ENCODE measurements around the gene CAVIN2. TPM values are rescaled to one million over a fixed set of nuclear protein-coding genes. Genes with fewer than 3 reads are reported as not detected.
A peak's percentile ranks its signal among the peaks of the same experiment; 100 is the strongest.

Gene CAVIN2, protein sequence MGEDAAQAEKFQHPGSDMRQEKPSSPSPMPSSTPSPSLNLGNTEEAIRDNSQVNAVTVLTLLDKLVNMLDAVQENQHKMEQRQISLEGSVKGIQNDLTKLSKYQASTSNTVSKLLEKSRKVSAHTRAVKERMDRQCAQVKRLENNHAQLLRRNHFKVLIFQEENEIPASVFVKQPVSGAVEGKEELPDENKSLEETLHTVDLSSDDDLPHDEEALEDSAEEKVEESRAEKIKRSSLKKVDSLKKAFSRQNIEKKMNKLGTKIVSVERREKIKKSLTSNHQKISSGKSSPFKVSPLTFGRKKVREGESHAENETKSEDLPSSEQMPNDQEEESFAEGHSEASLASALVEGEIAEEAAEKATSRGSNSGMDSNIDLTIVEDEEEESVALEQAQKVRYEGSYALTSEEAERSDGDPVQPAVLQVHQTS
- total RNA-seq = 10 to 100 TPM; 30.7 to 71.4 (median 31.3) TPM

DNA sequence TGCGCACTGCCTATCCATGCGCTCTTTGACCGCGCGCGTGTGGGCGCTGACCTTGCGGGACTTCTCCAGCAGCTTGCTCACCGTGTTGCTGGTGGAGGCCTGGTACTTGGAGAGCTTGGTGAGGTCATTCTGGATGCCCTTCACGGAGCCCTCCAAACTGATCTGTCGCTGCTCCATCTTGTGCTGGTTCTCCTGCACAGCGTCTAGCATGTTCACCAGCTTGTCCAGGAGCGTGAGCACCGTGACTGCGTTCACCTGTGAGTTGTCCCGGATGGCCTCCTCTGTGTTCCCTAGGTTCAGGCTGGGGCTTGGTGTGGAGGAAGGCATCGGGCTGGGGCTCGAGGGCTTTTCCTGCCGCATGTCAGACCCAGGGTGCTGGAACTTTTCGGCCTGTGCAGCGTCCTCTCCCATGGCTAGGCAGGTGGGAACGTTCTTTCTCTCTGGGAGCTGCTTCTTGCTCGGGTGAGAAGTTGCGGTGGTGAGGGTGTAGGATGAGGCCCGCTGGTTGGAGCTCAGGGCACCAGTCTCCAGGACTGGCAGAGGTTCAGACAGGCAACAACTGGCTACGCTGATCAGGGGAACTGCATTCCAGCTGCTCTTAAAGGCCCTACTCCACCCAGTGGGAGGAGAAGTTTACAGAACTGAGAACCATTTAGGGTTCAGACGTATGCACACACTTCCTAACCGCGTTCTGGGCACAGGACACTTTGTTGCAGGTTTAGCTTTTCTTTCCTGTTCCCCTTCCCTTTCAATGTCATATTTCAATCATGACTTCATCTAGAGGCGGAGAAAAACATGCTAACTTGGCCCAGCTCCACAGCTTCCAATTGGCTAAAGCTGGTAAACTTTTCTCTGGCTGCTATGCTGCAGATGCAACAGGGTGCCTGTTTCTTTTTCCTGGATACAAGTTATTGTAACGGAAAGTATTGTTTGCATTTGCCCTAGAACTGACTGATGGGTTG, at the start of gene CAVIN2:
TSS of gene CAVIN2 (minus strand) at position 574 of the 962 bp plus-strand sequence. CDS start at position 411, 163 bp downstream.
- Histone ChIP-seq H3K4me3 (peak within 1 kb of the TSS; percentile 45 to 66 (median 45)), H3K36me3 (no peaks in the 10 kb centered on the region), H3K4me1 (no peaks in the 10 kb centered on the region), H3K27ac (peak within 1 kb of the TSS; percentile 59 to 88), H3K9me3 (no peaks in the 10 kb centered on the region), H3K27me3 (no peaks in the 10 kb centered on the region)
- intact Hi-C loops (cut with DNase I; ENCODE audit: low total_unique reads) = no loop called here
- peak in 1 of 2 donors; percentile 49 for DNase-seq (ENCODE audit: low spot score in 2 of 2)
- TF ChIP-seq POLR2AphosphoS5 (IDR thresholded peaks at IDR 0.05) = peak in 2 of 3 donors; percentile 45 to 69
- TF ChIP-seq POLR2A (IDR thresholded peaks at IDR 0.05) = no peak
- TF ChIP-seq CTCF (IDR thresholded peaks at IDR 0.05) = no peak

GRCh38 chr2:191895743-191896142, 48.9 kb upstream of the CAVIN2 start:
- no peak for DNase-seq (ENCODE audit: low spot score in 2 of 2)
- Histone ChIP-seq H3K27ac (no peak overlapping the region), H3K9me3 (no peaks in the 10 kb centered on the region), H3K36me3 (no peaks in the 10 kb centered on the region), H3K27me3 (no peaks in the 10 kb centered on the region), H3K4me3 (no peak overlapping the region), H3K4me1 (no peaks in the 10 kb centered on the region)
- TF ChIP-seq CTCF (IDR thresholded peaks at IDR 0.05) (no peak), POLR2AphosphoS5 (IDR thresholded peaks at IDR 0.05) (no peak), POLR2A (IDR thresholded peaks at IDR 0.05) (no peak)
- intact Hi-C loops (cut with DNase I; ENCODE audit: low total_unique reads) = no loop called here

DNA sequence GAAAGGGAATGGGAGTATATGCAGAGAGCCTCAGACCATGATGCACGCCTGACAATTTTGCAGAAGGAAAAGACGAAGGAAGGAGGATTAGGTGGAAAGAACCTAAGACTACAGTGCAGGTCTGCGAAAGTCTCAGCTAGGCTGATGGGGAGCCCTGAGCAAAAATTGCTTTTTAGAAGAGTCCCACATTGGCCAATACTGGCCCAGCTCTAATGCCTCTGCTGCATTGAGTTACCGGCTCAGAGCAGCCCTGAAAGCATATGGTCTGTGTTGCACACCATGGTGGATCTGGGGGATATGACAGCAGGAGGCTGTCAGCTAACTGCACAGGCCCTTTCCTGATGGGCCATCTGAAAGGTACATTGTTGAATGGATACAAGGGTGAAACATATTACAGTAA, 48.3 kb upstream of the CAVIN2 start:
- intact Hi-C loops (cut with DNase I; ENCODE audit: low total_unique reads) = no loop called here
- Histone ChIP-seq H3K9me3 (no peaks in the 10 kb centered on the region), H3K4me1 (no peaks in the 10 kb centered on the region), H3K4me3 (no peak overlapping the region), H3K36me3 (no peaks in the 10 kb centered on the region), H3K27me3 (no peaks in the 10 kb centered on the region), H3K27ac (no peak overlapping the region)
- TF ChIP-seq POLR2A (IDR thresholded peaks at IDR 0.05) (no peak), CTCF (IDR thresholded peaks at IDR 0.05) (no peak), POLR2AphosphoS5 (IDR thresholded peaks at IDR 0.05) (no peak)
- DNase-seq (ENCODE audit: low spot score in 2 of 2) = no peak

DNA sequence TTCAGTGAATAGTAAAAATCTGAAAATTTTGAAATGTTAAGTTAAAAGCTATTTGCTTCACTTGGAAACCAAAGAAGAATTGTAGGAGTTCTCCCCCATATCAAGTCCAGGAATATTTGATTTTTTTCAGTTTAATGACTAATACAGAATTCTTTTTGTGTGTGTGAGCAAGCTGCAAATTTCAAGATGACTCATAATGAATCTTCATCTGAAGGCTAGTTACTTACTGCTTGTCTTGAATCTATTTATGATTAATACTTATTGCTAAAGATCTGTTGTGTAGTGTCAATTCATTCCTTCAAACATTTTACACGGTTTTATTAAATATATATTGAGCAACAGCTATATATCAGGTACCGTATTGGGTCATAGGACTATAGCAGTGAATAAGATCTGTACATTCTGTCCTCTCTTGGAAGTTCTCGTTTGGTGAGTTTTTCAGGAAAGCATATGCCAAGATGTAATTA, 47.8 kb upstream of the CAVIN2 start:
- DNase-seq (ENCODE audit: low spot score in 2 of 2) = no peak
- intact Hi-C loops (cut with DNase I; ENCODE audit: low total_unique reads) = no loop called here
- TF ChIP-seq POLR2AphosphoS5 (IDR thresholded peaks at IDR 0.05) = no peak
- no peak for TF ChIP-seq CTCF (IDR thresholded peaks at IDR 0.05)
- TF ChIP-seq POLR2A (IDR thresholded peaks at IDR 0.05) = no peak

More for the DNA sequence above, 47.8 kb upstream of the CAVIN2 start:
- no peaks in the 10 kb centered on the region for H3K36me3 ChIP-seq
- no peaks in the 10 kb centered on the region for H3K9me3 ChIP-seq
- H3K4me1 ChIP-seq = no peaks in the 10 kb centered on the region
- no peaks in the 10 kb centered on the region for H3K27me3 ChIP-seq
- no peak overlapping the region for H3K4me3 ChIP-seq
- H3K27ac ChIP-seq = no peak overlapping the region
